ENCODE data around the gene ZNF112.
"Not testable (repeated sequence)": the region's sequence is repeated elsewhere in the genome, so short reads cannot be mapped to it uniquely, and the experiment has no call there.

ZNF112 gene

GRCh38 chr19:44356383-44357111 is at the start of gene ZNF112:
Gene ZNF112, minus strand, starts transcription at chr19:44356680. Its CDS starts 16,141 bp downstream, at chr19:44340539.
- peak within 1 kb of the TSS; percentile 59 for H3K27ac ChIP-seq
- TF ChIP-seq ZFX (IDR thresholded peaks at IDR 0.05), result peak; percentile 65
- TF ChIP-seq CTCF (conservative IDR thresholded peaks at IDR 0.05), result no peak

DNA sequence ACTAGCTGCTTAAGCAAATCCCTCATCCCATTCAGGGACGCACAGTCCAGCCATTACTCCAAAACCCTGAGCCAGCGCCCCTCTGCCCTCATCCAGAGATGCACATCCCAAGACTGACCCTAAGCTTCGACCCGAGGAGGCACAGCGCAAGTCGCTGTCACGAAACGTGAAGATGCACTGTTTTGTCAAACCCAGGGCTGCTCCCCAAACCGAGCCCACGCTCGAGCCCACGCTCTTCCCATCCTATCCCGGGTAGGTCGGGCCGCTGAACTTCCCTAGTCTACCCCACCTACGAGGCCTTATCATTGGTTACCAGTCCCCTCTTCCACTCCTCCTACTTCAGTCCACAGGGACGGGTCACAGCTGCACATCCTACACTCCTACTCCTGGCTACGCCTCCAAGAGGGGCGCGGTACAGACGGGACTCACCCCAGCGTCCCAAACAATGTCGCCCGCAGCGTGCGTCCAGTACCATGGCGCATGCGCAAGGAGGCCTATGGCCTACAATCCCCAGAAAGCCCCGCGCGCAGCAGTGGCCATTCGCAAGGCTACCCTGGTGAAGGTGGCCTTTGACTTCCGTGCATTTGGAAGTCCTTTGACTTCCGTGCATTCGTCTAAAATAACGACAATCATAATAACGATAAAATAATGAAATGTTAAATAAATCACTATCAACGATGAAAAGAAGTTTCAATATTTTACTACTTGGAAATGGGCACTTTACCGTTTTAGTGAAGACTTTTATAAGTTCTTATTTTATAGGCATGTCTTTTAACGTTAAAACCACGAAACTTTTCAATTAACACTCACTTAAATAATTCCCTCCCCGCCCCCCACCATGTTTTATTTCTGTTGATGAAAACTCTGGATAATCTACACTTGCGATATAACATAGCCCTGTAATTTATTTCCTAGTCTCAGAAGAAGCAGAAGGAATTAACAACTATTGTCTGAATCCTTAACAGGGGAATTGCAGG is 44.9 kb upstream of the ZNF112 start, which contains the start of gene ZNF285:
TSS of gene ZNF285 (minus strand) at position 470 of the 977 bp plus-strand sequence. CDS start 4,395 bp downstream, outside the sequence.
- TF ChIP-seq ZFX (IDR thresholded peaks at IDR 0.05) (no peak), CTCF (conservative IDR thresholded peaks at IDR 0.05) (no peak)
- H3K27ac ChIP-seq, result peak within 1 kb of the TSS; percentile 45; the same call in 1 of the 2 replicates

DNA sequence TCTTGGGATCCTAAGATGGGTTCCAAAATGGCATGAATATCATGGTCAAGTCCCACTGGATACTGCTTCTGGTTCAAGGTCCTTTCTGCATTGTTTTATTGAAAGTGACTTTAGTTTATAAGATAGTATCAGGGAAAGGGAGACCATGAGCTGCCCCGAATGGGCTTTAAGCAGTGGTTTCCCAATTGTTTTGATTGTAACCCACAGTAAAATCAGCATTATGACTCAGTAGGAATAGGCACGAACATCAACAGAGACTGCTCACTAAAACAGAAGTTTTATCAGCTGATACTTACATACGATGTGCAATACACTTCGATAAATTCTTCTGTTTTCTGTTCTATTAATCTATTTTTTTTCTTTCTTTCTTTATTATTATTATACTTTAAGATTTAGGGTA is 32.8 kb upstream of the ZNF112 start:
- not testable (repeated sequence) for H3K27ac ChIP-seq

- TF ChIP-seq ZFX (IDR thresholded peaks at IDR 0.05), result no peak
- TF ChIP-seq CTCF (conservative IDR thresholded peaks at IDR 0.05), result no peak
- H3K27ac ChIP-seq, result no peak overlapping the region
Observed at GRCh38 chr19:44374789-44375188, 18.3 kb upstream of the ZNF112 start.

DNA sequence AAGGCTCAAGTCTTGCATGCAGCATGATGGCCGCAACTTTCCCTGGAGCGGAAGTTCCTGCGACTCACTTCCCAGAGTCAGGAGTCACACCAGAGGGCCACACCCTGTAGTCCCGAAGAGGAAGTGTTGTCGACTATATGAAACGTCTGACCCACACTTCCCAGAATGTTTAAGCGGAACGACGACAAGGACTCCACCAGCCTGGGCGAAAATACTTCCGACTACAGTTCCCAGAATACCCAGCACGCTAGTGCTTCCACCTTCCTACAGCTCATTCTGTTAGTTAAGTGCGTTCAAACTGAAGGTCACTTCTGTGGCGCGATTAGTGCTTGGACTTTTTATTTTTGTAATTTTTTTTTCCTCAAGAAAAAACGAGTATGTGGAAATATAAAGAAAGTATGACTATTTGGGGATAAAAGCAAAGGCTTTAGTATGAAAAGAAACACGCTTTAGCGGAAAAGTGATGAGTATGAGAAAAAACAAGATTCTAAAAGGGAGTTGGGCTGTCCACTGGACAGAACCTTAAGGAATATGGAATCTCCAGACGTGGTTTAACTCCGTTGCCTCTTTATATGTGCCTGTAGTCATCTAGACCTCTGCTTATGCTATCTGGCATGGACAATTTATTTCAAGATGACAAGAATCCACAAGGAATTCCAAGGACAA is 15.5 kb upstream of the ZNF112 start:
- TF ChIP-seq CTCF (conservative IDR thresholded peaks at IDR 0.05) (no peak), ZFX (IDR thresholded peaks at IDR 0.05) (no peak)
- H3K27ac ChIP-seq, result no peak overlapping the region

DNA sequence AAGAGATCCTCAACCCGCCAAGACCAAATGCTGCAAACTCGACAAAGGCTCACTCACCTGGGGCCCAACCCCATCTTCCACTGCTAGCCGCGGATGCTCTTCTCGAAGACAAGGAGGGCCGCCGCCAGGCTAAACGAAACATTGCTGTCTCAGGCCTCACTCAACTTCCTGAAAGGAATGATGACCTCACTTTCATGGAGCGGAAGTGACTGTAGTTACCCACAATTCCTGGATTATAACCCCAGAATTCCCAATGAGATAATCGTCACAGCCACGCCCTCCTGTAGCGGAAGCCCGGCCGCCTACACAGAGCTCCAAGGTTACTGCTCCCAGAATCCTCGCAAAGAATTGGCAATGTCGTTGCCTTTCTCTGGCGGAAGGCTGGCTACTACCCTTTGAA is 10.5 kb upstream of the ZNF112 start:
- H3K27ac ChIP-seq, result no peak overlapping the region
- TF ChIP-seq ZFX (IDR thresholded peaks at IDR 0.05) (no peak), CTCF (conservative IDR thresholded peaks at IDR 0.05) (no peak)

DNA sequence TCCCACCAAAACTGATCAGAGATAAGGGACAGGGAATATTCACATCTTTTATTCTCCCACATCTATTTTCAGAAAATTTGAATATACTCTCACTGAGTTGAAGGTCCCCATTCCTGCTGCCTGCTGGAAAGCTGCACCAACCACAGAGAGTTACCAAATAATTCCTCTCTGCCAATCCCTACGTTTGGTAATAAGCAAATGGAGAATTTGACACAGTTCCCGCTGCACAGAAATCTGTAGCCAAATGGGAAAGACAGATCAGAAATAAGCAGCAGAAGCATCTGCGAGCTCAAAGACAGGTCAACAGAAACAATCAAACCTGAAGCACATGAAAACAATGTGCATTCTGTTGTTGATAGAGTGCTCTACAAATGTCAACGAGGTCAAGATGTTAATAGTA is 9.9 kb downstream of the ZNF112 start:
- H3K27ac ChIP-seq, result no peak overlapping the region
- TF ChIP-seq CTCF (conservative IDR thresholded peaks at IDR 0.05), result no peak
- no peak for TF ChIP-seq ZFX (IDR thresholded peaks at IDR 0.05)

Measured in C4-2B (cell line).